Hematopoietic multipotent progenitor cell treated with erythropoietin and hydrocortisone succinate and interleukin-3 and kit ligand, for 15 days (in vitro differentiated cells): Measurements from ENCODE around the gene TRIM46.

ENCODE experiments used
- DNase-seq: peaks from one replicate; pipeline ENCODE4 v3.0.0-alpha.2; 2015; ENCODE audit warnings: low spot score

The TRIM46 gene

GRCh38 chr1:155171836-155172731, 1.6 kb upstream of the TRIM46 start:
- no peak for DNase-seq

- DNase-seq: peak; percentile 97
Measured at GRCh38 chr1:155172732-155173477, 744 bp upstream of the TRIM46 start, which contains the start of gene KRTCAP2. TSS of gene KRTCAP2 (minus strand) at chr1:155173304. CDS start at chr1:155173224, 80 bp downstream.

- no peak for DNase-seq
Measured at GRCh38 chr1:155174324-155175280, 953 bp downstream of the TRIM46 start.

GRCh38 chr1:155175281-155175926, 1.8 kb downstream of the TRIM46 start:
- no peak for DNase-seq

GRCh38 chr1:155175927-155176371, 2.3 kb downstream of the TRIM46 start:
- DNase-seq: no peak

- DNase-seq: peak; percentile 88
Measured at GRCh38 chr1:155176544-155177071, 3.0 kb downstream of the TRIM46 start.

GRCh38 chr1:155177192-155177917, 3.7 kb downstream of the TRIM46 start:
- no peak for DNase-seq

- no peak for DNase-seq
Measured at GRCh38 chr1:155177918-155178281, 4.3 kb downstream of the TRIM46 start.

- DNase-seq: no peak
Measured at GRCh38 chr1:155178441-155179111, 4.9 kb downstream of the TRIM46 start.

- DNase-seq: no peak
Measured at GRCh38 chr1:155179112-155180031, 5.7 kb downstream of the TRIM46 start.

- no peak for DNase-seq
Measured at GRCh38 chr1:155181371-155182051, 7.9 kb downstream of the TRIM46 start.

- DNase-seq: no peak
Measured at GRCh38 chr1:155182052-155182550, 8.5 kb downstream of the TRIM46 start.

GRCh38 chr1:155183775-155184221, 10.1 kb downstream of the TRIM46 start:
- no peak for DNase-seq

GRCh38 chr1:155184351-155184811, 10.7 kb downstream of the TRIM46 start:
- no peak for DNase-seq

GRCh38 chr1:155184835-155185782, 11.5 kb downstream of the TRIM46 start:
- no peak for DNase-seq

- DNase-seq: no peak
Measured at GRCh38 chr1:155185783-155186066, 12.1 kb downstream of the TRIM46 start.
